Peyer's patch (tissue), 4 donors: ENCODE measurements around the gene CYB5R3.

Source experiments
- CTCF ChIP-seq, 6 experiments: fragments of 450-650 bp in 4 of 6; fragments of 200-600 bp in 2 of 6; sonication (generic) in 1 of 6; IDR thresholded peaks; one replicate each; pipeline ENCODE4 v1.5.1; 2017 to 2019; ENCODE audit warnings: antibody characterized with exemption in 6 of 6, mild to moderate bottlenecking in 3 of 6, moderate library complexity in 1 of 6
- POLR2A ChIP-seq, 2 donors: fragments of 450-650 bp; IDR thresholded peaks; one replicate each; pipeline ENCODE4 v1.5.1; 2017; ENCODE audit warnings: antibody characterized with exemption in 2 of 2, mild to moderate bottlenecking in 2 of 2, moderate library complexity in 2 of 2

GRCh38 chr22:42596863-42597530, 52.2 kb downstream of the CYB5R3 start:
- TF ChIP-seq CTCF (IDR thresholded peaks at IDR 0.05) (no peak), POLR2A (IDR thresholded peaks at IDR 0.05) (no peak)
